ENCODE data around the gene AICDA. TPM values are rescaled to one million over a fixed set of nuclear protein-coding genes. Genes with fewer than 3 reads are reported as not detected.

AICDA gene
- total RNA-seq, 1 experiment from 2014 or later, result not detected

DNA sequence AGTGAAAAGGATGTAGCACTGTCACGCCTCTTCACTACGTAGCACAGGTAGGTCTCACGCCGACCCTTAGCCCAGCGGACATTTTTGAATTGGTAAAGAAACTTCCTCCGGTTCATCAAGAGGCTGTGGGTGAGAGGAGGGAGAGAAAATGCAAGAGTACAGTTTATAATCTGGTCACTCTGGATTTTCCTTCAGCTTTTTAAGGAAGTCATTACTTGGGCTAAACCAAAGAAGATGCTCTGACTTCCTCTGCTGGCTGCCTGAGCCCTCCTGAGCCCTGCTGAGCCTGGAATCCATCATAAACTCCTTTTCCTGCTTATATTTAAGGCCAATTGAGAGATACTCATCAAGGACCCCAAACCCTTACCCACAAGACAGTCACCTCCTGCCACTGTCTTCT lies 5.8 kb downstream of the AICDA start:
- ATAC-seq (no peak), DNase-seq (ENCODE audit: low read depth, low spot score) (no peak)
- H3K27ac ChIP-seq (ENCODE audit: low read depth, low read length), result no peak overlapping the region
- no peak for TF ChIP-seq SP1 (IDR thresholded peaks at IDR 0.05; ENCODE audit: low read depth)
- no peak for TF ChIP-seq POLR2AphosphoS5 (IDR thresholded peaks at IDR 0.05; ENCODE audit: low read depth, low read length)
- no peak for TF ChIP-seq EZH2 (IDR thresholded peaks at IDR 0.05)
- TF ChIP-seq POLR2A (IDR thresholded peaks at IDR 0.05; ENCODE audit: borderline replicate concordance, extremely low read depth, insufficient read depth, insufficient read length), result no peak
- no peak for TF ChIP-seq CBX3 (IDR thresholded peaks at IDR 0.05; ENCODE audit: low read depth)
- TF ChIP-seq, protein P1, sequence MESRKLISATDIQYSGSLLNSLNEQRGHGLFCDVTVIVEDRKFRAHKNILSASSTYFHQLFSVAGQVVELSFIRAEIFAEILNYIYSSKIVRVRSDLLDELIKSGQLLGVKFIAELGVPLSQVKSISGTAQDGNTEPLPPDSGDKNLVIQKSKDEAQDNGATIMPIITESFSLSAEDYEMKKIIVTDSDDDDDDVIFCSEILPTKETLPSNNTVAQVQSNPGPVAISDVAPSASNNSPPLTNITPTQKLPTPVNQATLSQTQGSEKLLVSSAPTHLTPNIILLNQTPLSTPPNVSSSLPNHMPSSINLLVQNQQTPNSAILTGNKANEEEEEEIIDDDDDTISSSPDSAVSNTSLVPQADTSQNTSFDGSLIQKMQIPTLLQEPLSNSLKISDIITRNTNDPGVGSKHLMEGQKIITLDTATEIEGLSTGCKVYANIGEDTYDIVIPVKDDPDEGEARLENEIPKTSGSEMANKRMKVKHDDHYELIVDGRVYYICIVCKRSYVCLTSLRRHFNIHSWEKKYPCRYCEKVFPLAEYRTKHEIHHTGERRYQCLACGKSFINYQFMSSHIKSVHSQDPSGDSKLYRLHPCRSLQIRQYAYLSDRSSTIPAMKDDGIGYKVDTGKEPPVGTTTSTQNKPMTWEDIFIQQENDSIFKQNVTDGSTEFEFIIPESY (IDR thresholded peaks at IDR 0.05; ENCODE audit: extremely low read depth, insufficient replicate concordance, low read length), result no peak
- no peak for TF ChIP-seq JUND (IDR thresholded peaks at IDR 0.05)
- TF ChIP-seq TCF7L2 (IDR thresholded peaks at IDR 0.05; ENCODE audit: borderline replicate concordance, extremely low read depth, insufficient read depth, insufficient read length), result no peak
- no peak for TF ChIP-seq ELF1 (IDR thresholded peaks at IDR 0.05; ENCODE audit: borderline replicate concordance, low read depth)
- TF ChIP-seq SIN3A (IDR thresholded peaks at IDR 0.05; ENCODE audit: low read depth), result no peak
- TF ChIP-seq EZH2phosphoT487 (IDR thresholded peaks at IDR 0.05; ENCODE audit: borderline replicate concordance), result no peak
- H3K4me1 ChIP-seq (ENCODE audit: control insufficient read depth in 1 of 2, insufficient read depth in 2 of 2, low read length in 2 of 2), result no peaks in the 10 kb centered on the region
- H3K9me3 ChIP-seq (ENCODE audit: control insufficient read depth in 1 of 2, insufficient read depth in 1 of 2, low read depth in 1 of 2, low read length in 2 of 2), result no peaks in the 10 kb centered on the region
- H3K9me2 ChIP-seq (ENCODE audit: insufficient read depth), result no peaks in the 10 kb centered on the region
- ChIA-PET CTCF (no interaction called here), POLR2A (no interaction called here), RAD21 (ENCODE audit: low non-redundant PET in 1 of 2, low total read pairs in 2 of 2, uncharacterized antibody in 2 of 2, unreplicated experiment in 2 of 2) (no interaction called here)
- H3K9ac ChIP-seq (ENCODE audit: low read length), result no peak overlapping the region
- no peak overlapping the region for H3K4me2 ChIP-seq (ENCODE audit: low read length)
- no peak overlapping the region for H2AFZ ChIP-seq (ENCODE audit: low read depth, low read length, poor library complexity, severe bottlenecking)
- no TSS peak for BruUV-seq (replicated peaks)
- H3K27me3 ChIP-seq (ENCODE audit: insufficient read depth, low read length), result no peaks in the 10 kb centered on the region
- no peaks in the 10 kb centered on the region for H4K20me1 ChIP-seq (ENCODE audit: insufficient read depth)
- H3K79me2 ChIP-seq (ENCODE audit: insufficient read depth, low read length), result no peaks in the 10 kb centered on the region
- H3K36me3 ChIP-seq (ENCODE audit: control insufficient read depth in 1 of 2, insufficient read depth in 2 of 2, low read length in 2 of 2), result no peaks in the 10 kb centered on the region
- H3K4me3 ChIP-seq (replicated peaks in 1 of 2; ENCODE audit: low read depth in 1 of 2, low read length in 2 of 2), result no peak overlapping the region
- intact Hi-C loops (cut with micrococcal nuclease), result no loop called here

All from HCT116 (cell line).